GM21390 (cell line): ENCODE results near the gene KLHL6.
"Not testable (repeated sequence)": the region's sequence is repeated elsewhere in the genome, so short reads cannot be mapped to it uniquely, and the experiment has no call there.

ENCODE experiments used
- ATAC-seq: cut with Tn5 transposase; IDR thresholded peaks from one replicate; pipeline ENCODE4 v1.9.1; 2021; ENCODE audit not compliant: unreplicated experiment

KLHL6 gene

GRCh38 chr3:183555541-183556081 lies at the start of gene KLHL6:
KLHL6 (minus strand) TSS chr3:183555706; CDS start chr3:183555653, 53 bp downstream.
- peak; percentile 90 for ATAC-seq

- no peak for ATAC-seq
Observed at GRCh38 chr3:183597959-183598358, 42.5 kb upstream of the KLHL6 start.

- ATAC-seq, result no peak
Observed at GRCh38 chr3:183594636-183595035, 39.1 kb upstream of the KLHL6 start.

GRCh38 chr3:183592821-183593220 lies 37.3 kb upstream of the KLHL6 start:
- ATAC-seq, result no peak

GRCh38 chr3:183591881-183592521 lies 36.5 kb upstream of the KLHL6 start:
- peak; percentile 95 for ATAC-seq

GRCh38 chr3:183590442-183590841 lies 34.9 kb upstream of the KLHL6 start:
- no peak for ATAC-seq

GRCh38 chr3:183587336-183587735 lies 31.8 kb upstream of the KLHL6 start:
- no peak for ATAC-seq

- no peak for ATAC-seq
Observed at GRCh38 chr3:183586477-183586876, 31.0 kb upstream of the KLHL6 start.

GRCh38 chr3:183584914-183585280 lies 29.4 kb upstream of the KLHL6 start:
- no peak for ATAC-seq

- ATAC-seq, result no peak
Observed at GRCh38 chr3:183584246-183584913, 28.9 kb upstream of the KLHL6 start.

GRCh38 chr3:183583331-183584245 lies 28.1 kb upstream of the KLHL6 start:
- no peak for ATAC-seq

GRCh38 chr3:183582161-183582560 lies 26.7 kb upstream of the KLHL6 start:
- no peak for ATAC-seq

- no peak for ATAC-seq
Observed at GRCh38 chr3:183581496-183582155, 26.1 kb upstream of the KLHL6 start.

- ATAC-seq, result no peak
Observed at GRCh38 chr3:183579967-183580900, 24.7 kb upstream of the KLHL6 start.

GRCh38 chr3:183578179-183578578 lies 22.7 kb upstream of the KLHL6 start:
- ATAC-seq, result no peak

- no peak for ATAC-seq
Observed at GRCh38 chr3:183577346-183577745, 21.8 kb upstream of the KLHL6 start.

GRCh38 chr3:183576487-183577107 lies 21.1 kb upstream of the KLHL6 start:
- no peak for ATAC-seq

GRCh38 chr3:183572935-183573334 lies 17.4 kb upstream of the KLHL6 start:
- ATAC-seq, result peak; percentile 53

GRCh38 chr3:183570191-183570590 lies 14.7 kb upstream of the KLHL6 start:
- not testable (repeated sequence) for ATAC-seq
